ENCODE data around the gene SSR4. TPM values are rescaled to one million over a fixed set of nuclear protein-coding genes. Genes with fewer than 3 reads are reported as not detected.

The SSR4 gene
- total RNA-seq, 1 donor, result 156 TPM

GRCh38 chrX:153772316-153773217 is 21.9 kb upstream of the SSR4 start:
- DNase-seq (ENCODE audit: insufficient read length, low spot score, missing footprints), result peak; percentile 87
- Histone ChIP-seq H3K27me3 (ENCODE audit: insufficient read depth, low read length) (no peaks in the 10 kb centered on the region), H3K9me3 (ENCODE audit: low read depth, low read length) (no peaks in the 10 kb centered on the region), H3K79me2 (ENCODE audit: insufficient read depth, low read length) (no peaks in the 10 kb centered on the region), H2AFZ (ENCODE audit: low read length) (no peak overlapping the region), H3K27ac (ENCODE audit: low read depth, low read length) (no peak overlapping the region), H3K4me2 (ENCODE audit: insufficient read depth, low read length) (no peak overlapping the region), H3K36me3 (ENCODE audit: insufficient read depth, low read length) (no peaks in the 10 kb centered on the region), H3K4me3 (ENCODE audit: insufficient read depth, low read length) (no peak overlapping the region), H4K20me1 (ENCODE audit: insufficient read depth, low read length) (no peaks in the 10 kb centered on the region), H3K4me1 (ENCODE audit: insufficient read depth, low read length) (no peaks in the 10 kb centered on the region)
- TF ChIP-seq CTCF (IDR thresholded peaks at IDR 0.05; ENCODE audit: extremely low read depth, low read depth, low read length), result no peak

- Histone ChIP-seq H3K27me3 (ENCODE audit: insufficient read depth, low read length) (no peaks in the 10 kb centered on the region), H3K36me3 (ENCODE audit: insufficient read depth, low read length) (no peaks in the 10 kb centered on the region), H3K4me2 (ENCODE audit: insufficient read depth, low read length) (no peak overlapping the region), H3K27ac (ENCODE audit: low read depth, low read length) (no peak overlapping the region), H3K79me2 (ENCODE audit: insufficient read depth, low read length) (no peaks in the 10 kb centered on the region), H3K4me3 (ENCODE audit: insufficient read depth, low read length) (no peak overlapping the region), H4K20me1 (ENCODE audit: insufficient read depth, low read length) (no peaks in the 10 kb centered on the region), H3K9me3 (ENCODE audit: low read depth, low read length) (no peaks in the 10 kb centered on the region), H2AFZ (ENCODE audit: low read length) (no peak overlapping the region), H3K4me1 (ENCODE audit: insufficient read depth, low read length) (no peaks in the 10 kb centered on the region)
- peak; percentile 78 for DNase-seq (ENCODE audit: insufficient read length, low spot score, missing footprints)
- no peak for TF ChIP-seq CTCF (IDR thresholded peaks at IDR 0.05; ENCODE audit: extremely low read depth, low read depth, low read length)
Measured at GRCh38 chrX:153773218-153773611, 21.3 kb upstream of the SSR4 start.

DNA sequence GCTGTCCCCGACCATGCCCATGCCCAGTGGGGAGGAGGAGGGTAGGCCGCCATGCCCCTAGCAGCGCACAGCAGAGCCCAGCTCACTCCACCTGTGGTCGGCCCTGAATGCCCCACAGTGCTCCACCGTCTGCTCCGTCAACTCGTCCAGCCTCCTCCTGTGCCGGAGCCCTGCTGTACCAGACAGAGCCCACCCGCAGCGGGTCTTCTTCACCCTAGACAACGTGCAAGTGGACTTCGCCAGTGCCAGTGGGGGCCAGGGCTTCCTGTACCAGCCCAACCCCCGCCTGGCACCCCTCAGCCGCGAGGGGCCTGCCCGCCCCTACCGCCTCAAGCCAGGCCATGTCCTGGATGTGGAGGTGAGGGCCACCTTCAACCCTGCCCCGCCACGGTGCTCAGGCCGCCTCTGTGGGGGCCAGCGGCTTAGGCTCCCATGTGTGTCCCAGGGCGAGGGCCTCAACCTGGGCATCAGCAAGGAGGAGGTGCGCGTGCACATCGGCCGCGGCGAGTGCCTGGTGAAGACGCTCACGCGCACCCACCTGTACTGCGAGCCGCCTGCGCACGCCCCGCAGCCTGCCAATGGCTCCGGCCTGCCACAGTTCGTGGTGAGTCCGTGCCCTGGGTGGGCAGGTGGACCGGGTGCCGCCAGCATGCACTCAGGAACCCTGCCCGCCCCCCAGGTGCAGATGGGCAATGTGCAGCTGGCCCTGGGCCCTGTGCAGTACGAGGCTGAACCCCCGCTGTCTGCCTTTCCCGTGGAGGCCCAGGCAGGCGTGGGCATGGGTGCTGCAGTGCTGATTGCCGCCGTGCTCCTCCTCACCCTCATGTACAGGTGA is 20.5 kb upstream of the SSR4 start:
- H2AFZ ChIP-seq (ENCODE audit: low read length), result no peak overlapping the region
- H3K27ac ChIP-seq (ENCODE audit: low read depth, low read length), result no peak overlapping the region
- no peaks in the 10 kb centered on the region for H3K36me3 ChIP-seq (ENCODE audit: insufficient read depth, low read length)
- no peak overlapping the region for H3K4me2 ChIP-seq (ENCODE audit: insufficient read depth, low read length)
- no peaks in the 10 kb centered on the region for H4K20me1 ChIP-seq (ENCODE audit: insufficient read depth, low read length)
- no peaks in the 10 kb centered on the region for H3K79me2 ChIP-seq (ENCODE audit: insufficient read depth, low read length)
- H3K27me3 ChIP-seq (ENCODE audit: insufficient read depth, low read length), result no peaks in the 10 kb centered on the region
- H3K9me3 ChIP-seq (ENCODE audit: low read depth, low read length), result no peaks in the 10 kb centered on the region
- peak; percentile 89 for DNase-seq (ENCODE audit: insufficient read length, low spot score, missing footprints)
- H3K4me1 ChIP-seq (ENCODE audit: insufficient read depth, low read length), result no peaks in the 10 kb centered on the region
- TF ChIP-seq CTCF (IDR thresholded peaks at IDR 0.05; ENCODE audit: extremely low read depth, low read depth, low read length), result no peak
- H3K4me3 ChIP-seq (ENCODE audit: insufficient read depth, low read length), result no peak overlapping the region

Data from osteoblast (primary cell).